G401 (cell line): ENCODE measurements around the gene KLHL8. TPM values are rescaled to one million over a fixed set of nuclear protein-coding genes. Genes with fewer than 3 reads are reported as not detected.

Source experiments
- total RNA-seq: library from RNA; depleted of rRNA; stranded (reverse); fragments of >200 nt; shearing (Covaris generic); gene quantifications from 2 replicates; pipeline ENCODE4 v1.2.3, GENCODE V29; 2014; rRNA removed

Gene KLHL8
- total RNA-seq, 1 experiment from 2014 or later: 13.4 TPM

Other genes with a start within 250 kb of the KLHL8 start
- not detected in 2 replicates for gene HSD17B13, start 102.3 kb upstream of the KLHL8 start, total RNA-seq
- 13.7 and 25.9 TPM in 2 replicates for gene HSD17B11, start 170.6 kb upstream of the KLHL8 start, total RNA-seq
- 36.6 and 40.8 TPM in 2 replicates for gene NUDT9, start 202.0 kb upstream of the KLHL8 start, total RNA-seq